ENCODE data around the gene SMYD3. TPM values are rescaled to one million over a fixed set of nuclear protein-coding genes. Genes with fewer than 3 reads are reported as not detected.

SMYD3 gene
- total RNA-seq, 2 experiments from 2014 or later: 22.6 to 24.6 TPM

GRCh38 chr1:245791410-245792312 is 715.4 kb downstream of the SMYD3 start:
- no peak for TF ChIP-seq CTCF (IDR thresholded peaks at IDR 0.05)
- POLR2A ChIA-PET: no interaction called here
- Mint-ChIP-seq H3K36me3 (ENCODE audit: low read depth) (peaks cover 3% of the 10 kb centered on the region), H3K9me3 (no peaks in the 10 kb centered on the region), H3K27me3 (no peaks in the 10 kb centered on the region), H3K27ac (no peak overlapping the region), H3K4me3 (no peak overlapping the region), H3K4me1 (ENCODE audit: low read depth) (no peaks in the 10 kb centered on the region)
- ATAC-seq (no peak), DNase-seq (no peak)
- CTCF ChIA-PET: no interaction called here
- intact Hi-C loops (cut with micrococcal nuclease): no loop called here

GRCh38 chr1:245790441-245790840 is 716.6 kb downstream of the SMYD3 start:
- no peak for DNase-seq
- ChIA-PET CTCF (no interaction called here), POLR2A (no interaction called here)
- intact Hi-C loops (cut with micrococcal nuclease): no loop called here
- Mint-ChIP-seq H3K27ac (no peak overlapping the region), H3K9me3 (no peaks in the 10 kb centered on the region), H3K4me1 (ENCODE audit: low read depth) (no peaks in the 10 kb centered on the region), H3K4me3 (no peak overlapping the region), H3K36me3 (ENCODE audit: low read depth) (no peaks in the 10 kb centered on the region), H3K27me3 (no peaks in the 10 kb centered on the region)
- TF ChIP-seq CTCF (IDR thresholded peaks at IDR 0.05): no peak
- no peak for ATAC-seq

GRCh38 chr1:245788886-245789285 is 718.2 kb downstream of the SMYD3 start:
- ChIA-PET CTCF (interaction anchor here (1.5 kb wide), 1 partner anchor 11 kb away, joined by 3 read pairs; no protein-coding TSS in a partner anchor), POLR2A (no interaction called here)
- Mint-ChIP-seq H3K36me3 (ENCODE audit: low read depth) (no peaks in the 10 kb centered on the region), H3K4me1 (ENCODE audit: low read depth) (no peaks in the 10 kb centered on the region), H3K27ac (no peak overlapping the region), H3K4me3 (no peak overlapping the region), H3K27me3 (no peaks in the 10 kb centered on the region), H3K9me3 (no peaks in the 10 kb centered on the region)
- ATAC-seq: no peak
- intact Hi-C loops (cut with micrococcal nuclease): no loop called here
- TF ChIP-seq CTCF (IDR thresholded peaks at IDR 0.05): no peak
- no peak for DNase-seq

- ChIA-PET POLR2A (no interaction called here), CTCF (interaction anchor here (1.5 kb wide), 1 partner anchor 11 kb away, joined by 3 read pairs; no protein-coding TSS in a partner anchor)
- no peak for DNase-seq
- H3K27ac Mint-ChIP-seq: no peak overlapping the region
- no peaks in the 10 kb centered on the region for H3K4me1 Mint-ChIP-seq (ENCODE audit: low read depth)
- ATAC-seq: no peak
- no peaks in the 10 kb centered on the region for H3K9me3 Mint-ChIP-seq
- H3K36me3 Mint-ChIP-seq (ENCODE audit: low read depth): no peaks in the 10 kb centered on the region
- no peaks in the 10 kb centered on the region for H3K27me3 Mint-ChIP-seq
- intact Hi-C loops (cut with micrococcal nuclease): no loop called here
- no peak for TF ChIP-seq CTCF (IDR thresholded peaks at IDR 0.05)
- no peak overlapping the region for H3K4me3 Mint-ChIP-seq
Measured at GRCh38 chr1:245788269-245788668, 718.8 kb downstream of the SMYD3 start.

GRCh38 chr1:245786948-245787347 is 720.1 kb downstream of the SMYD3 start:
- CTCF ChIA-PET: interaction anchor here (1.2 kb wide), 1 partner anchor 11 kb away, joined by 3 read pairs; no protein-coding TSS in a partner anchor
- intact Hi-C loops (cut with micrococcal nuclease): no loop called here

More at GRCh38 chr1:245786948-245787347, 720.1 kb downstream of the SMYD3 start:
- TF ChIP-seq CTCF (IDR thresholded peaks at IDR 0.05): no peak
- peaks cover 2% of the 10 kb centered on the region for H3K36me3 Mint-ChIP-seq (ENCODE audit: low read depth)
- no peaks in the 10 kb centered on the region for H3K4me1 Mint-ChIP-seq (ENCODE audit: low read depth)
- no peaks in the 10 kb centered on the region for H3K9me3 Mint-ChIP-seq
- DNase-seq: no peak
- ATAC-seq: no peak
- no peak overlapping the region for H3K4me3 Mint-ChIP-seq
- no peaks in the 10 kb centered on the region for H3K27me3 Mint-ChIP-seq
- no peak overlapping the region for H3K27ac Mint-ChIP-seq
- POLR2A ChIA-PET: no interaction called here
